Tibial artery (tissue), 4 donors: ENCODE data around the gene PTMA.

ENCODE experiments used
- DNase-seq, 2 donors: peaks; one replicate each; pipeline ENCODE4 v3.0.0-alpha.2; 2019
- H3K27ac ChIP-seq, 2 donors: fragments of 200-600 bp; sonication (generic) in 1 of 2; 1 replicate in 1 of 2; 2 replicates in 1 of 2; pipeline ENCODE4 v1.5.1; 2018 to 2019; ENCODE audit warnings: mild to moderate bottlenecking in 1 of 2
- H3K27me3 ChIP-seq, 2 donors: fragments of 200-600 bp; sonication (generic) in 1 of 2; one replicate each; pipeline versions ENCODE4 v1.5.1 to v1.6.0; 2016 to 2019
- H3K36me3 ChIP-seq, 3 donors: fragments of 200-600 bp; sonication (generic) in 2 of 3; one replicate each; pipeline ENCODE4 v1.5.1; 2016 to 2019; ENCODE audit warnings: mild to moderate bottlenecking in 2 of 3
- H3K4me1 ChIP-seq, 4 donors: fragments of 200-600 bp; sonication (generic) in 2 of 4; 1 replicate in 3 of 4; 2 replicates in 1 of 4; pipeline ENCODE4 v1.5.1; 2016 to 2019
- H3K4me3 ChIP-seq, 2 donors: fragments of 200-600 bp; sonication (generic) in 1 of 2; 1 replicate in 1 of 2; 2 replicates in 1 of 2; pipeline ENCODE4 v1.5.1; 2018 to 2019; ENCODE audit warnings: mild to moderate bottlenecking in 2 of 2
- H3K9me3 ChIP-seq, 3 donors: fragments of 200-600 bp; sonication (generic) in 1 of 3; one replicate each; pipeline ENCODE4 v1.5.1; 2016 to 2019
- CTCF ChIP-seq, 2 experiments: fragments of 200-600 bp in 1 of 2; fragments of 450-650 bp in 1 of 2; IDR thresholded peaks; one replicate each; pipeline ENCODE4 v1.5.1; 2017 to 2019; ENCODE audit warnings: antibody characterized with exemption in 2 of 2, mild to moderate bottlenecking in 1 of 2, moderate library complexity in 1 of 2
- intact Hi-C: fragments of 100-400 bp; cut with DNase I; formaldehyde crosslinking; loops from one replicate; pipeline ENCODE4 v1.15.0; 2023; ENCODE audit warnings: low total_unique reads

Gene PTMA

DNA sequence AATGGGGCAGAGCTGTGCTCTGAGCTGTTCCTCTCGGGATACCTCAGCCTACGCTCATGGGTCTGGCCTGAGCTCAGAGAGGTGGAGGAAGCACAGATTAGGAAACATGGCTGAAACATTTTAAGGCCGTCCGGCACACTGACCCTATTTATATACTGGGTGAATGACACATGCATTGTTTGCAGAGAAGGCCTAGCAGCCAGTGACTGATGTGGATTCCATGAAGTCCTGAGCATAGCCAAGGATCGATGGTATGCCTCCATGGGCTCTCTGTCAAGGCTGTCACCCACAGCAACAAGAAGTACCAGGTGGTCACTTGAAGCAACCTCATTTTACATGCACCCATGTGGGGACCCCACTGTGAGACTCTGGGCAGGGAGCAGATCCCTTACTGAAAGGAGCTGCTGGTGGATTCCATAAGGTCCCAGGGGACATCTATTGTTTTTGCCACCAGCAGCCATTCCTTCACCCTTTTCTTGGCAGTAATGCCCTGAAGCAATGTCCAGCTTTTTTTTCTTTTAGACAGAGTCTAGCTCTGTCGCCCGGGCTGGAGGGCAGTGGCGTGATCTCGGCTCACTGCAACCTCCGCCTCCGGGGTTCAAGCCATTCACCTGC is 8.4 kb downstream of the PTMA start:
- no peak for TF ChIP-seq CTCF (IDR thresholded peaks at IDR 0.05)
- H3K27me3 ChIP-seq: no peaks in the 10 kb centered on the region
- H3K27ac ChIP-seq: peak overlapping the region; percentile 61 to 79
- H3K4me1 ChIP-seq: peaks cover 0 to 48% (median 30%) of the 10 kb centered on the region in 4 donors
- no peaks in the 10 kb centered on the region for H3K9me3 ChIP-seq
- peaks cover 10 to 20% (median 12%) of the 10 kb centered on the region in 3 donors for H3K36me3 ChIP-seq
- intact Hi-C loops: no loop called here
- DNase-seq: peak in 1 of 2 donors; percentile 69
- no peak overlapping the region for H3K4me3 ChIP-seq

DNA sequence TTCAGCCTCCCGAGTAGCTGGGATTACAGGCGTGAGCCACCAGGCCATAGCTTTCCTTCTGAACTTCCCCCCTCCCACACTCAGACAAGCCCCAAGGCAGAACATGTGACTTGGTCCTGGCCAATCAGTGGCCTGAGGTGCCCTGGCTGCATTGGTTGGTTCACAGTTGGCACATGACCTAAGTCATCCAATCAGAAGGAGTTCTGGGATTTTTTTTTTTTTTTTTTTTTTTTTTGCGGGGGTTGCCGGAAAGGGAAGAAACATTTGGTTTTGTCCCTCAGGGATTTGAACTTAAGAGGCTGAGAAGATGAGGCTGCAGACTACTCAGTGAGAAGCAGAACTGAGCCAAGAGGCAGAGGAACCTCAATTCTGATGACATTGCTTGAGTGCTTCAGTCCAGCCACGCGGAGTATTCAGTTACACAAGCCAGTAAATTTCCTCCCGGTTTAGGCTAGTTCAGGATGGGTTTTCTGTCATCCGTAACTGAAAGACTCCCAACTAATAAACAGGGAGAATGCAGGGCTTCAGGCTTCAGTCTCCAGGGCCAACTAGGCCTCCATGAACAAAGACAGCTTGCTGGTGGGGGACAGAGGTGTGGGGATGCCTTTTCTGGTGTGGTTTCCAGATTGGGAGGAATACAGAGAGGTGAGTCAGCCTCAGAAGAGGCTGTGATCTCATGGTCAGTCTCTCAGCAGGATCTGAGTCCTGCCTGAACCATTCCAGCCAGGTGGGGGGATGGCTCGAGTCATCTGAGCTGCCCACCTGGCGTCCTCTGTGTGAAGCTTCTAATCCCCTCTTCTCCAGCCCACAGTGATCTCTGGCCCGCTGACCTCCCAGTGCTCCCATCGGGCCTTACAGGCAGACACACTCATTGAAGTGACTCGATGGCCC is 9.2 kb downstream of the PTMA start:
- Histone ChIP-seq H3K9me3 (no peaks in the 10 kb centered on the region), H3K27me3 (no peaks in the 10 kb centered on the region), H3K27ac (peak overlapping the region; percentile 61 to 79), H3K4me3 (no peak overlapping the region), H3K4me1 (peaks cover 0 to 41% (median 23%) of the 10 kb centered on the region in 4 donors), H3K36me3 (peaks cover 3 to 12% (median 5%) of the 10 kb centered on the region in 3 donors)
- DNase-seq: peak in 1 of 2 donors; percentile 62
- intact Hi-C loops: no loop called here
- TF ChIP-seq CTCF (IDR thresholded peaks at IDR 0.05): no peak

- intact Hi-C loops: no loop called here
- DNase-seq: peak in 1 of 2 donors; percentile 54
- Histone ChIP-seq H3K9me3 (no peaks in the 10 kb centered on the region), H3K36me3 (peaks cover 0 to 4% (median 0%) of the 10 kb centered on the region in 3 donors), H3K27me3 (no peaks in the 10 kb centered on the region), H3K4me1 (peaks cover 0 to 34% (median 16%) of the 10 kb centered on the region in 4 donors), H3K27ac (no peak overlapping the region), H3K4me3 (no peak overlapping the region)
- no peak for TF ChIP-seq CTCF (IDR thresholded peaks at IDR 0.05)
Observed at GRCh38 chr2:231718799-231719198, 10.5 kb downstream of the PTMA start.

- intact Hi-C loops: no loop called here
- no peaks in the 10 kb centered on the region for H3K36me3 ChIP-seq
- H3K27ac ChIP-seq: no peak overlapping the region
- no peaks in the 10 kb centered on the region for H3K9me3 ChIP-seq
- DNase-seq: no peak
- H3K27me3 ChIP-seq: no peaks in the 10 kb centered on the region
- no peak overlapping the region for H3K4me3 ChIP-seq
- peaks cover 0 to 22% (median 8%) of the 10 kb centered on the region in 4 donors for H3K4me1 ChIP-seq
- TF ChIP-seq CTCF (IDR thresholded peaks at IDR 0.05): no peak
Observed at GRCh38 chr2:231720292-231720986, 12.1 kb downstream of the PTMA start.

- Histone ChIP-seq H3K9me3 (no peaks in the 10 kb centered on the region), H3K27ac (no peak overlapping the region), H3K4me3 (no peak overlapping the region), H3K4me1 (peaks cover 0 to 13% (median 6%) of the 10 kb centered on the region in 4 donors), H3K36me3 (no peaks in the 10 kb centered on the region), H3K27me3 (no peaks in the 10 kb centered on the region)
- intact Hi-C loops: no loop called here
- no peak for TF ChIP-seq CTCF (IDR thresholded peaks at IDR 0.05)
- DNase-seq: no peak
Observed at GRCh38 chr2:231720987-231721966, 13.0 kb downstream of the PTMA start.
